K562 (cell line): Measurements from ENCODE around the gene USP7. TPM values are rescaled to one million over a fixed set of nuclear protein-coding genes. Genes with fewer than 3 reads are reported as not detected.

Experiments used
- ATAC-seq: fragments of 200-7000 bp; cut with Tn5 transposase; 3 replicates; pipeline ENCODE4 v1.9.1; 2020; ENCODE audit warnings: moderate library complexity
- BruUV-seq: library from RNA; stranded (reverse); fragments of 400-500 nt; replicated peaks from 2 replicates; lab custom pipeline; 2021; lab: Mats Ljungman, UMichigan
- CTCF ChIA-PET: fragments of 300-600 bp; formaldehyde crosslinking; extraction: SDS; loops from one replicate; lab custom pipeline; 2021; ENCODE audit warnings: low intra/inter-chr PET ratio; lab: Yijun Ruan, JAX
- POLR2A ChIA-PET: fragments of 300-600, 350-650 bp; sonication (Branson Sonifier 250); formaldehyde crosslinking; extraction: SDS; loops from one replicate; lab custom pipeline; 2021; ENCODE audit warnings: antibody characterized with exemption, inconsistent platforms; lab: Yijun Ruan, JAX
- DNase-seq, 4 experiments: peaks; one replicate each; pipeline versions ENCODE4 v3.0.0 to v3.0.0-alpha.2; 2011 to 2018; ENCODE audit warnings: low spot score in 3 of 4, mixed read lengths in 3 of 4; ENCODE audit errors: extremely low read depth in 1 of 4
- FAIRE-seq: peaks from 2 replicates; lab custom pipeline; 2011; peaks lifted over from hg19 to GRCh38; lab: Jason Lieb, UNC
- H2AFZ ChIP-seq: 2 replicates; pipeline ENCODE4 v1.6.0; 2011; ENCODE audit warnings: low read depth, low read length, control low read depth, inconsistent platforms
- H3K27ac ChIP-seq: fragments of 200-600 bp; 3 replicates; pipeline ENCODE4 v1.8.0; 2011; ENCODE audit warnings: low read depth, mild to moderate bottlenecking, control low read depth, inconsistent platforms, low read length, moderate library complexity, mixed read lengths; ENCODE audit errors: extremely low read depth
- H3K27me3 ChIP-seq, 2 experiments: fragments of 300-600 bp in 1 of 2; 2 replicates in 1 of 2; 3 replicates in 1 of 2; pipeline versions ENCODE4 v1.6.0 to v1.8.0; 2011; ENCODE audit warnings: inconsistent platforms in 2 of 2, low read length in 2 of 2, mild to moderate bottlenecking in 1 of 2, mixed read lengths in 1 of 2, moderate library complexity in 1 of 2; ENCODE audit not compliant: control insufficient read depth in 2 of 2, insufficient read depth in 2 of 2
- H3K36me3 ChIP-seq: fragments of 300-600 bp; 3 replicates; pipeline ENCODE4 v1.8.0; 2011; ENCODE audit warnings: mild to moderate bottlenecking, low read length, inconsistent platforms; ENCODE audit not compliant: control insufficient read depth, insufficient read depth
- H3K4me1 ChIP-seq, 2 experiments: fragments of 200-600 bp in 1 of 2; replicated peaks in 1 of 2; 2 replicates in 1 of 2; 3 replicates in 1 of 2; pipeline versions ENCODE4 v1.5.1 to v1.8.0; 2011; ENCODE audit warnings: inconsistent platforms in 2 of 2, low read length in 2 of 2, mild to moderate bottlenecking in 1 of 2, mixed read lengths in 1 of 2, moderate library complexity in 1 of 2; ENCODE audit not compliant: control insufficient read depth in 2 of 2, insufficient read depth in 2 of 2
- H3K4me2 ChIP-seq: 2 replicates; pipeline ENCODE4 v1.6.1; 2011; ENCODE audit warnings: low read length, control low read depth, inconsistent platforms, mixed read lengths; ENCODE audit not compliant: insufficient read depth
- H3K4me3 ChIP-seq: fragments of 200-600 bp; sonication (generic), shearing (Covaris generic); 2 replicates; pipeline ENCODE4 v1.5.1; 2016; ENCODE audit warnings: control low read depth, inconsistent platforms
- H3K79me2 ChIP-seq: fragments of 200-600 bp; 3 replicates; pipeline ENCODE4 v1.8.0; 2011; ENCODE audit warnings: low read length, inconsistent platforms; ENCODE audit not compliant: control insufficient read depth, insufficient read depth
- H3K9ac ChIP-seq, 2 experiments: 2 replicates each; pipeline versions ENCODE4 v1.6.0 to v1.6.1; 2011; ENCODE audit warnings: low read depth in 2 of 2, low read length in 2 of 2, control low read depth in 1 of 2, inconsistent platforms in 1 of 2, mild to moderate bottlenecking in 1 of 2, mixed read lengths in 1 of 2; ENCODE audit not compliant: insufficient read depth in 1 of 2
- H3K9me1 ChIP-seq: one replicate; pipeline ENCODE4 v1.6.0; 2011; ENCODE audit warnings: inconsistent platforms, mild to moderate bottlenecking, low read length, moderate library complexity; ENCODE audit not compliant: control insufficient read depth, insufficient read depth
- H3K9me3 ChIP-seq: replicated peaks from 2 replicates; pipeline ENCODE4 v1.5.1; 2011; ENCODE audit warnings: low read depth, low read length, inconsistent platforms; ENCODE audit not compliant: control insufficient read depth, insufficient read depth
- H4K20me1 ChIP-seq: replicated peaks from 2 replicates; pipeline ENCODE4 v1.6.1; 2011; ENCODE audit warnings: low read length, inconsistent platforms, mixed read lengths; ENCODE audit not compliant: control insufficient read depth, insufficient read depth
- BRD9 ChIP-seq: fragments of 450-650 bp; IDR thresholded peaks from 2 replicates; pipeline ENCODE4 v1.6.1; 2018; ENCODE audit warnings: low read depth; ENCODE audit not compliant: partially characterized antibody
- CREM ChIP-seq: IDR thresholded peaks from 2 replicates; pipeline ENCODE4 v1.6.1; 2014; ENCODE audit warnings: antibody characterized with exemption, low read depth
- JUNB ChIP-seq: fragments of 450-650 bp; formaldehyde crosslinking; conservative IDR thresholded peaks from 2 replicates; pipeline ENCODE4 v1.4.0; 2020; ENCODE audit warnings: mild to moderate bottlenecking
- NCOA4 ChIP-seq: fragments of 450-650 bp; IDR thresholded peaks from 2 replicates; pipeline ENCODE4 v1.6.1; 2018; ENCODE audit warnings: mild to moderate bottlenecking; ENCODE audit not compliant: partially characterized antibody
- SMARCA4 ChIP-seq: fragments of 450-650 bp; IDR thresholded peaks from 2 replicates; pipeline ENCODE4 v1.6.1; 2016
- SRSF9 ChIP-seq: fragments of 200-400 bp; formaldehyde crosslinking; IDR thresholded peaks from 2 replicates; pipeline ENCODE4 v1.6.1; 2017; ENCODE audit warnings: low read depth, low read length, borderline replicate concordance
- STAT5B ChIP-seq: fragments of 250-450 bp; sonication (Bioruptor Pico); IDR thresholded peaks from 2 replicates; pipeline ENCODE4 v1.8.0; 2021; ENCODE audit warnings: mild to moderate bottlenecking, inconsistent platforms
- TCF7L2 ChIP-seq: fragments of 150-350 bp; IDR thresholded peaks from 2 replicates; pipeline ENCODE4 v1.6.1; 2016; ENCODE audit warnings: low read depth, mild to moderate bottlenecking, low read length, moderate library complexity
- ZEB2 ChIP-seq: fragments of 450-650 bp; IDR thresholded peaks from 2 replicates; pipeline ENCODE4 v1.6.1; 2016
- ZNF239 ChIP-seq: fragments of 250-450 bp; sonication (Bioruptor Pico); IDR thresholded peaks from 2 replicates; pipeline ENCODE4 v1.4.0; 2020; ENCODE audit warnings: mild to moderate bottlenecking
- ZNF668 ChIP-seq: fragments of 250-450 bp; sonication (Bioruptor Pico); IDR thresholded peaks from 2 replicates; pipeline ENCODE4 v1.8.0; 2022; ENCODE audit warnings: mild to moderate bottlenecking, inconsistent platforms
- WGBS: fragments of 100-300 bp; shearing (Covaris generic); methylation state at CpG from one replicate; pipeline ENCODE4 v1.1.6; 2016; ENCODE audit warnings: low coverage, mixed read lengths; ENCODE audit not compliant: insufficient coverage; ENCODE audit errors: missing lambda C conversion rate; 5-methylcytosine and 5-hydroxymethylcytosine counted together
- in situ Hi-C: fragments of 300-500 bp; cut with MboI; formaldehyde crosslinking; loops from 4 replicates; pipeline ENCODE4 v1.15.0; 2018; ENCODE audit warnings: inconsistent platforms, mixed read lengths
- intact Hi-C: fragments of 100-400 bp; cut with micrococcal nuclease; formaldehyde crosslinking; loops from 2 replicates; pipeline ENCODE4 v1.14.2; 2022
- polyA plus RNA-seq, 8 experiments: library from polyadenylated mRNA; depleted of rRNA in 4 of 8; stranded (reverse) in 5 of 8; unstranded in 3 of 8; fragments of >200 nt; fragmentation: Nextera tagmentation in 2 of 8; fragmentation: Illumina TruSeq in 1 of 8; extraction: Ambion mirVana in 2 of 8; extraction: Trizol in 1 of 8; gene quantifications; 2 replicates each; pipeline versions ENCODE4 v1.2.1 to v1.2.3, GENCODE V29; 2011 to 2014; ENCODE audit warnings: inconsistent platforms in 1 of 8, missing spikeins in 1 of 8
- total RNA-seq, 7 experiments: library from RNA; depleted of rRNA in 6 of 7; stranded (reverse); fragments of >200 nt in 6 of 7; fragmentation: Illumina TruSeq in 2 of 7; extraction: Trizol in 2 of 7; gene quantifications; 2 replicates each; pipeline versions ENCODE4 v1.2.1 to v1.2.3, GENCODE V29; 2011 to 2021; ENCODE audit warnings: low replicate concordance in 1 of 7
- TF ChIP-seq, protein P1 (sequence below): fragments of 450-650 bp; IDR thresholded peaks from 2 replicates; pipeline ENCODE4 v1.6.1; 2016; ENCODE audit warnings: missing biosample characterization, missing genetic modification characterization

Gene USP7
- total and polyA plus RNA-seq, 9 of the 15 experiments (the other 6 are each of a cell fraction or from before 2014, with no cell fraction given) = 17.1 to 145 (median 57.9) TPM

- ATAC-seq (no peak), DNase-seq (no peak), FAIRE-seq (no peak)
- CTCF ChIA-PET = no interaction called here
- no peak overlapping the region for H3K27ac ChIP-seq
- H3K27me3 ChIP-seq = no peaks in the 10 kb centered on the region
- H3K36me3 ChIP-seq = peaks cover 93% of the 10 kb centered on the region
- no peak overlapping the region for H3K9ac ChIP-seq
- peaks cover 14% of the 10 kb centered on the region for H4K20me1 ChIP-seq
- H3K4me1 ChIP-seq = peaks cover 0 to 8% of the 10 kb centered on the region in 2 experiments; a peak in 2 of 5 replicates
- POLR2A ChIA-PET = interaction anchor here (0.6 to 1.0 kb wide), 2 partner anchors 10 to 46 kb away, joined by 6 to 7 read pairs; no protein-coding TSS in a partner anchor
- no peak overlapping the region for H3K4me2 ChIP-seq
- H3K9me1 ChIP-seq = peaks cover 4% of the 10 kb centered on the region
- no peak overlapping the region for H3K4me3 ChIP-seq
- intact Hi-C loops = no loop called here
- 97% methylated on average over 10 of the region's 10 CpGs for WGBS
- BruUV-seq = no TSS peak
- no peak overlapping the region for H2AFZ ChIP-seq
- in situ Hi-C loops = no loop called here
- H3K79me2 ChIP-seq = peaks cover 27% of the 10 kb centered on the region
- no peaks in the 10 kb centered on the region for H3K9me3 ChIP-seq
- TF ChIP-seq SMARCA4 = no peak
- TF ChIP-seq NCOA4 = no peak
- no peak for TF ChIP-seq TCF7L2
- no peak for TF ChIP-seq CREM
- no peak for TF ChIP-seq JUNB (CRISPR knock-in tag)
- TF ChIP-seq BRD9 = no peak
- TF ChIP-seq, protein P1, sequence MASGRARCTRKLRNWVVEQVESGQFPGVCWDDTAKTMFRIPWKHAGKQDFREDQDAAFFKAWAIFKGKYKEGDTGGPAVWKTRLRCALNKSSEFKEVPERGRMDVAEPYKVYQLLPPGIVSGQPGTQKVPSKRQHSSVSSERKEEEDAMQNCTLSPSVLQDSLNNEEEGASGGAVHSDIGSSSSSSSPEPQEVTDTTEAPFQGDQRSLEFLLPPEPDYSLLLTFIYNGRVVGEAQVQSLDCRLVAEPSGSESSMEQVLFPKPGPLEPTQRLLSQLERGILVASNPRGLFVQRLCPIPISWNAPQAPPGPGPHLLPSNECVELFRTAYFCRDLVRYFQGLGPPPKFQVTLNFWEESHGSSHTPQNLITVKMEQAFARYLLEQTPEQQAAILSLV (tag) = no peak
- TF ChIP-seq SRSF9 = no peak
- TF ChIP-seq ZNF668 (CRISPR knock-in tag) = no peak
- no peak for TF ChIP-seq ZNF239 (CRISPR knock-in tag)
- TF ChIP-seq STAT5B (CRISPR knock-in tag) = no peak
- no peak for TF ChIP-seq ZEB2
Observed at GRCh38 chr16:8921347-8921984, 42.2 kb downstream of the USP7 start.
